Colonic mucosa (tissue), 4 donors: Measurements from ENCODE around the gene ITGAL. TPM values are rescaled to one million over a fixed set of nuclear protein-coding genes. Genes with fewer than 3 reads are reported as not detected.
"Not testable (repeated sequence)": the region's sequence is repeated elsewhere in the genome, so short reads cannot be mapped to it uniquely, and the experiment has no call there.

Experiments used
- DNase-seq: peaks from one replicate; pipeline ENCODE4 v3.0.0-alpha.2; 2020
- H3K27ac ChIP-seq: fragments of 200-600 bp; one replicate; pipeline ENCODE4 v1.8.0; 2021
- H3K27me3 ChIP-seq: fragments of 200-600 bp; one replicate; pipeline ENCODE4 v1.8.0; 2021
- H3K36me3 ChIP-seq: fragments of 200-600 bp; one replicate; pipeline ENCODE4 v1.8.0; 2021
- H3K4me1 ChIP-seq: fragments of 200-600 bp; one replicate; pipeline ENCODE4 v1.8.0; 2021; ENCODE audit warnings: mild to moderate bottlenecking
- H3K4me3 ChIP-seq: fragments of 200-600 bp; one replicate; pipeline ENCODE4 v1.8.0; 2021
- H3K9ac ChIP-seq, 2 donors: one replicate each; pipeline ENCODE4 v1.7.0; 2013; ENCODE audit warnings: control low read depth in 2 of 2, low read depth in 2 of 2, low read length in 2 of 2
- H3K9me3 ChIP-seq: fragments of 200-600 bp; one replicate; pipeline ENCODE4 v1.8.0; 2021
- intact Hi-C: fragments of 100-400 bp; cut with DNase I; formaldehyde crosslinking; loops from one replicate; pipeline ENCODE4 v1.14.1; 2022
- total RNA-seq, 2 donors: library from RNA; stranded (reverse); fragmentation: NEBNext Ultra II Directional in 1 of 2; extraction: Animal tissue kit (Norgen Biotek cat#: 25700) in 1 of 2; gene quantifications; one replicate each; pipeline ENCODE4 v1.2.1, GENCODE V29; 2021
- TF ChIP-seq, protein P1 (sequence below): fragments of 200-600 bp; IDR thresholded peaks from one replicate; pipeline ENCODE4 v1.8.0; 2022; ENCODE audit warnings: antibody characterized with exemption, mild to moderate bottlenecking
- donor health status: healthy.
- donor health status: DM: no; HTN: no; CAD: no.
- donor health status: DM: no; HTN: no; CAD: no.

ITGAL gene
- total RNA-seq, 2 donors from 2014 or later, result 3.4 to 4.8 TPM

DNA sequence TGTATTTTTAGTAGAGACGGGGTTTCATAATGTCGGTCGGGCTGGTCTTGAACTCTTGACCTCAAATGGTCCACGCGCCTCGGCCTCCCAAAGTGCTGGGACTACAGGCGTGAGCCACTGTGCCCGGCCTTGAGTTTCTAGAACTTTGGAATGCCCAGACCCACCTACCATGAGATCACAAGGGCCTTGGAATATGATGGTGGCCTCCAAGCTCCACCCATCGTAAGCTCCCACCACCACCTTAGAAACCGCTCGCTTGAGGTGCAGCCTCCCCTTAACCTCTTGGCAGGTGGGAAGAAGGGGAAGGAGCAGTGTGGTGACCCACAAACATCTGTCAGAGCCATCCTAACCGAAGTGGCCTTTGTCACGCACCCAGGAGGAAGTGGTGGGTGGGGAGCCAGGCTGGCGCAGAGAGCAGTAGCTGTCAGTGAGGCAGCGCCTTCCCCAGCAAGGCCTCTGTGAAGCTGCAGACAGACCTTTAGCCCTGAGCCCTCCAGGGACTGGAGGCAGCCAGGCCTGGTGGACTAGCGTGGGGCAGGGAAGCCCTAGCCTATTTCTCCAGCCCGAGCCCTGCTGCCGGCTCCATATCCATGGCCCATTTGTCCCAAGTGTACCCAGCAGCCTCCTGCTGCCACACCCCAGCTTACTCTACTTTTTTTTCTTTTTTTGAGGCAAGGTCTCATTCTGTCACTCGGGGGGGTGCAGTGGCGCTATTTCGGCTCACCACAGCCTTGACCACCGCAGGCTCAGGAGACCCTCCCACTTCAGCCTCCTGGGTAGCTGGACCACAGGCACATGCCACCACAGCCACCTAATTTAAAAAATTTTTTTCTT is 13.8 kb upstream of the ITGAL start:
- intact Hi-C loops, result no loop called here
- no peak overlapping the region for H3K9ac ChIP-seq

GRCh38 chr16:30459456-30459855 is 13.1 kb upstream of the ITGAL start:
- H3K27me3 ChIP-seq, result no peaks in the 10 kb centered on the region
- no peaks in the 10 kb centered on the region for H3K36me3 ChIP-seq
- no peak overlapping the region for H3K4me3 ChIP-seq
- H3K4me1 ChIP-seq, result no peaks in the 10 kb centered on the region
- H3K9me3 ChIP-seq, result no peaks in the 10 kb centered on the region
- intact Hi-C loops, result no loop called here
- no peak for DNase-seq
- TF ChIP-seq, protein P1, sequence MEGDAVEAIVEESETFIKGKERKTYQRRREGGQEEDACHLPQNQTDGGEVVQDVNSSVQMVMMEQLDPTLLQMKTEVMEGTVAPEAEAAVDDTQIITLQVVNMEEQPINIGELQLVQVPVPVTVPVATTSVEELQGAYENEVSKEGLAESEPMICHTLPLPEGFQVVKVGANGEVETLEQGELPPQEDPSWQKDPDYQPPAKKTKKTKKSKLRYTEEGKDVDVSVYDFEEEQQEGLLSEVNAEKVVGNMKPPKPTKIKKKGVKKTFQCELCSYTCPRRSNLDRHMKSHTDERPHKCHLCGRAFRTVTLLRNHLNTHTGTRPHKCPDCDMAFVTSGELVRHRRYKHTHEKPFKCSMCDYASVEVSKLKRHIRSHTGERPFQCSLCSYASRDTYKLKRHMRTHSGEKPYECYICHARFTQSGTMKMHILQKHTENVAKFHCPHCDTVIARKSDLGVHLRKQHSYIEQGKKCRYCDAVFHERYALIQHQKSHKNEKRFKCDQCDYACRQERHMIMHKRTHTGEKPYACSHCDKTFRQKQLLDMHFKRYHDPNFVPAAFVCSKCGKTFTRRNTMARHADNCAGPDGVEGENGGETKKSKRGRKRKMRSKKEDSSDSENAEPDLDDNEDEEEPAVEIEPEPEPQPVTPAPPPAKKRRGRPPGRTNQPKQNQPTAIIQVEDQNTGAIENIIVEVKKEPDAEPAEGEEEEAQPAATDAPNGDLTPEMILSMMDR, result no peak
- peak overlapping the region; percentile 27 for H3K27ac ChIP-seq
- no peak overlapping the region for H3K9ac ChIP-seq

More for the DNA sequence above, 13.8 kb upstream of the ITGAL start:
- Histone ChIP-seq H3K27ac (peak overlapping the region; percentile 27), H3K27me3 (no peaks in the 10 kb centered on the region), H3K36me3 (no peaks in the 10 kb centered on the region), H3K4me1 (no peaks in the 10 kb centered on the region), H3K4me3 (no peak overlapping the region), H3K9me3 (no peaks in the 10 kb centered on the region)
- TF ChIP-seq, protein P1, result no peak
- peak; percentile 51 for DNase-seq

- H3K9ac ChIP-seq, H3K4me1 ChIP-seq, DNase-seq, intact Hi-C loops, H3K27me3 ChIP-seq, H3K9me3 ChIP-seq, H3K27ac ChIP-seq, H3K4me3 ChIP-seq, H3K36me3 ChIP-seq: not testable (repeated sequence)
These were observed 11.1 kb upstream of the ITGAL start for GRCh38 chr16:30461426-30461825.

DNA sequence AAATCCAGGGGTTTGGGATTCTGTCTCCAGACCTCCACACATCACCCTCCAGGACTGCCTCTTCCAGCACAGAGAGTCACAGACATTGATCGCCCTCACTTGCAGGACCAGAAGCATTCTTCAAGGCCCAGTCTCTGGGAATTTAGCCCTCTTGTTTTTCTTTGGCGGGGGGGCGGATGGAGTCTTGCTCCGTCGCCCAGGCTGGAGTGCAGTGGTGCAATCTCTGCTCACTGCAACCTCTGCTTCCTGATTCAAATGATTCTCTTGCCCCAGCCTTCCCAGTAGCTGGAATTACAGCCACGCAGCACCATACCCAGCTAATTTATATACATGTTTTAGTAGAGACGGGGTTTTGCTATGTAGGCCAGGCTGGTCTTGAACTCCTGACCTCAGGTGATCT is 8.5 kb upstream of the ITGAL start:
- no peak overlapping the region for H3K27ac ChIP-seq
- no peaks in the 10 kb centered on the region for H3K9me3 ChIP-seq
- no peaks in the 10 kb centered on the region for H3K36me3 ChIP-seq
- H3K4me1 ChIP-seq, result no peaks in the 10 kb centered on the region
- TF ChIP-seq, protein P1, result no peak
- intact Hi-C loops, result no loop called here
- H3K9ac ChIP-seq, result no peak overlapping the region
- no peak for DNase-seq
- no peaks in the 10 kb centered on the region for H3K27me3 ChIP-seq
- no peak overlapping the region for H3K4me3 ChIP-seq

GRCh38 chr16:30470170-30470512 is 2.4 kb upstream of the ITGAL start:
- Histone ChIP-seq H3K27me3 (no peaks in the 10 kb centered on the region), H3K9me3 (no peaks in the 10 kb centered on the region), H3K4me1 (no peaks in the 10 kb centered on the region), H3K27ac (no peak overlapping the region), H3K36me3 (no peaks in the 10 kb centered on the region), H3K9ac (no peak overlapping the region), H3K4me3 (no peak overlapping the region)
- TF ChIP-seq, protein P1, result no peak
- intact Hi-C loops, result no loop called here
- no peak for DNase-seq

DNA sequence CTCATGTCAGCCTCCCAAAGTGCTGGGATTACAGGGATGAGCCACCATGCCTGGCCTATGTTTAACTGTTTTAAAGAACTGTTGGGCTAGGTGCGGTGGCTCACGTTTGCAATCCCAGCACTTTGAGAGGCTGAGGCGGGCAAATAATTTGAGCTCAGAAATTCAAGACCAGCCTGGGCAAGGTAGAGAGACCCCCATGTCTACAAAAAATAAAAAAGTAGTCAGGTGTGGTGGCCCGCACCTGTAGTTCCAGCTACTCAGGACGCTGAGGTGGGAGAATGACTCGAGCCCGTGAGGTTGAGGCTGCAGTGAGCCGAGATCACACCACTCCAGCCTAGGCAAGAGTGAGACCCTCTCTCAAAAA is 1.9 kb upstream of the ITGAL start:
- intact Hi-C loops, result no loop called here
- no peaks in the 10 kb centered on the region for H3K36me3 ChIP-seq
- no peak overlapping the region for H3K9ac ChIP-seq
- H3K27ac ChIP-seq, result no peak overlapping the region
- no peaks in the 10 kb centered on the region for H3K4me1 ChIP-seq
- no peaks in the 10 kb centered on the region for H3K9me3 ChIP-seq
- H3K27me3 ChIP-seq, result no peaks in the 10 kb centered on the region
- TF ChIP-seq, protein P1, result no peak
- H3K4me3 ChIP-seq, result no peak overlapping the region
- DNase-seq, result no peak
